Fibroblast of peridontal ligament (primary cell): Measurements from ENCODE around the gene RASAL3.

Source experiments
- DNase-seq: peaks from one replicate; pipeline ENCODE4 v3.0.0-alpha.2; 2010; ENCODE audit errors: extremely low read depth

Gene RASAL3

GRCh38 chr19:15436012-15436825, 28.1 kb downstream of the RASAL3 start:
- DNase-seq: no peak

GRCh38 chr19:15433519-15434069, 30.8 kb downstream of the RASAL3 start:
- DNase-seq: no peak

DNA sequence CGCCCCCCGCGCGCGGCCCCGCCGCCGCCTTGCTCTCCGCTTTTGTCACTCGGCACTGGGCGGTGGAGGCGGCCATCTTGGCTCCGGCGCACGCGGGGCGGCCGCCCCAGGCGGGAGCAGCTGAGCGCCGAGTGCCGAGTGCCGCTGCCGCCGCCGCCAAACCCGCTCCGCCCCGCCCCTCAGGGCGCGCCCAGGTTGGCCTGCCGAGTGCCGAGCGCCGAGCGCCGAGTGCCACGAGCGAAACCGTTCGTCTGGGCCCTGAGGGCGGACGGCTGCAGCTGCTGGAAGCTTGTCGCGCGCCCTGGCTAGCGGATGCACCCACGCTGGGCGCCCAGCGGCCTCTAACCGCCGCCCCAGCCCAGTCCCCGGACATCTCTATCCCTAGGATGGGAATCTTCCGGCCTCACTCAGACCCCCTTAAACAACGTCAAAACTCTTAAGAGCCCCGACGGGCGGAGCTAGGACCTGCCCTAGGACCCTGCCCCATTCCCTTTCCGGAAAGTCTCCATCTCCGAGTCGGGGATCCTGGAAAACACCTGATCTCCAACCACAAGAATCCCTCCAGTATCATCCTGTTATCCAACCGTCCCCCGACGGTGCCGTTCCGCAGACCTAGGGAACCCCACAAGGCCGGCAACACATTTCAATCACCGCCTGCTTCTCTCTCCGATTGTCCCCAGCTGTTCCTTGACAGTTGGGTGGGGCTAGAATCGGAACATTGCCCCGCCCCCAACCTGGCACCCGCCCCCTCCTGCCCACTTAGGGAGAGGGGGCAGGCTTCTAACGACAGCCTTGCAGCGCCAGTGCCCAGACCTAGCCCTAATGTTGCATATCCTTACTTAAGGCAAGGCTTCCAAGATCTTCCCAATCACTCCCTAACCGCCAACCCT, 31.5 kb downstream of the RASAL3 start:
- peak; percentile 78 for DNase-seq

DNA sequence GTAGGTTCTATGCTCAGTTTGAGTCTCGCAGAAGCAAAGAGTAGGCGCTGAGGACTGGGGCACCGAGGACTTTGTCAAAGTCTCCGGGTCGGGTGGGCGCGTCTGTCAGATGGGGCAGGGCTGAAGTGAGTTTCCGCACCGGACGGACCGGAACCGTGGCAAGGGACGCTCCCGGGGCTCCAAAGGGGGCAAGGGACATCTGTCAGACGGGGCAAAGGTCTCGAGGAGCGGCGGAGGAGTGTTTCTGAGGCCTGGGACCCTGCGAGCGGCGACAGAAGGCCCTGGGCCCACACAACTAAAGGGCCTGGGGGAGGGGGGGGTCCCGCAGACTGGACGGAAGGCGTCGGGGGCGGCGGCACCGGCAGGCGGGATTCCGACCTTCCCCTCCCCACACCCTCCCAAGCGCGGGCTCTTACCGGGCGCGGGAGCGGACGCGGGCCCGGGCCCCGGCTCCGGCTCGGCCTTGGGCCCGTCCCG, 32.3 kb downstream of the RASAL3 start:
- DNase-seq: no peak

DNA sequence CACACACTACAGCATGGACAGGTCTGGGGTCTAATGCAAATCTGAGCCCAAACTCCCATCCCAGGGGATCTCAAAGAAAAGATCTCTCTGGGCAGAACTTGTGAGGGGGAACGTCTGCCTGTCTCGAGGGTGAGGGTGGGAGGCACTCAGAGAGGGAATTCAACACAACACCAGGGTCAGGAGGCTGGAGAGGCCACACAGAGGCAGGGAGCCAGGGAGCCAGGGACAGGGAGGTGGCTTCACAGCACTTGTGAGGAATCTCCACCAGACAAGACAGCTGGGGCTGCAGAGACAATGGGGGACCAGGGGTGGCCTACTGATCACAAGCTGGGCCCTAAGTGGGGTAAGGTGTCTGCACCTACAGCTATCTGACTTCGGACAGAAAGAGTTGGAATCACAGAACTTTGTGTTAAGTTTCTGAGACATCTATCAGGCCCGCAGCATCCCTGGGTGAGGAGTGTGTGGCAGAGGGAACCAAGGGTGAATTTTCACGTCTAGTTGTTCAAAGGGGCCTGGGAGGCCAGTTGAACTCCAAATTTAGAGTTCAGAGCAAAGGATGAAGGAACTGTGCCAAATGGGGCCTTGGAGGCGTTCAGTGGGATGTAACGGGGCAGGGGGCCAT, 32.8 kb downstream of the RASAL3 start:
- DNase-seq: no peak

GRCh38 chr19:15430526-15431120, 33.7 kb downstream of the RASAL3 start:
- DNase-seq: no peak

DNA sequence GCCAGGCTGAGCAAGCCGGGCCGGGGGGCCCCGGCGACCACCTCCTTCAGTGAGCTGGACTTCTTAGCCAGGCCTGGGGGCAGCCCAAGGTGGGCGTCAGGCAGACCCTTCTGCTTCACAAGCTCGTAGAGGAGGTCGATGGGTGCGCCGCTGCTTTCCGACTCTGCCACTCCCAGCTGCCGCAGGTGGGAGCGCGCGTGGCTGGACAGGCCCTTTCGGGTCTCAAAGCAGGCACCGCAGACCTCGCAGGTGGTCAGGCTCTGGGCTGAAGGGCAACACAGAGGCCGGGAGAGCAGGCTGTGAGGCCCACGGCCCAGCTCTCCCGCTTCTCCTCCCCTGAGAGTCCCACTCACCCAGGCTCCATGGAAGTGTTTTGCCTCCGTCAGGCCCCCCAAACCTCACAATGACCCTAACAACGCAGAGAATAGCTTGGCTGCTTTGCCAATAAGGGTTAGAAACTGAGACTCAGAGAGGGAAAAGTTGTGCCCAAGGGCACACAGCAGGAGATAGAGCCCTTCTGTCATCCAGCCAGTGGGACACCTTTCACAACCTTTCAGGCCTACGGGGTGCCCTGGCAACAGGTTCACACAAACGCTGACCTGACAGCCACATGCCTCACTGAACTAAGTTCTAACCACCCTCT, 34.4 kb downstream of the RASAL3 start:
- DNase-seq: no peak

- DNase-seq: no peak
Observed at GRCh38 chr19:15428956-15429824, 35.2 kb downstream of the RASAL3 start.

DNA sequence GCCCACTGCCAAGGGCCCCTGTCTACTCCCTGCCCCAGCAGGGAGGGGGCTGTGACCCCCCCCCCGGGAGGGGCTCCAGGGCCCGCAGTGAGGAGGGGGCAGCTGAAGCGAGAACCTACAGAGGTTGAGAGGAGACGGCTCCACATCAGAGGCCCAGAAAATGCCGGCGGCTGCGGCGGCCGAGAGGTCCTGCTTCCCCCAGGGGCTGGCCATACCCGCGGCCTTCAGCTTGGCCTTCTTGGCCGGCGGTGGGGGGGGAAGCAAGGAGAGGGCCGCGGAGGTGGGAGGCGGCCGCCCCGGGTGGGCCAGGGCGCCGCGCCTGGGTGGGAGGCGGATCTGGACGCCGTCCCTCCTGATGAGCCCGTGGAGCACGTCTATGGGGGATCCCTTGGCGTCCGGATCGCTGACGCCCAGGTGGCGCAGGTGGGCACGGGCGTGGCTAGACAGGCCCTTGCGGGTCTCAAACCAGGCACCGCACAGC, 36.3 kb downstream of the RASAL3 start:
- no peak for DNase-seq

GRCh38 chr19:15427350-15427700, 37.0 kb downstream of the RASAL3 start:
- no peak for DNase-seq

- no peak for DNase-seq
Observed at GRCh38 chr19:15426485-15427349, 37.6 kb downstream of the RASAL3 start.

DNA sequence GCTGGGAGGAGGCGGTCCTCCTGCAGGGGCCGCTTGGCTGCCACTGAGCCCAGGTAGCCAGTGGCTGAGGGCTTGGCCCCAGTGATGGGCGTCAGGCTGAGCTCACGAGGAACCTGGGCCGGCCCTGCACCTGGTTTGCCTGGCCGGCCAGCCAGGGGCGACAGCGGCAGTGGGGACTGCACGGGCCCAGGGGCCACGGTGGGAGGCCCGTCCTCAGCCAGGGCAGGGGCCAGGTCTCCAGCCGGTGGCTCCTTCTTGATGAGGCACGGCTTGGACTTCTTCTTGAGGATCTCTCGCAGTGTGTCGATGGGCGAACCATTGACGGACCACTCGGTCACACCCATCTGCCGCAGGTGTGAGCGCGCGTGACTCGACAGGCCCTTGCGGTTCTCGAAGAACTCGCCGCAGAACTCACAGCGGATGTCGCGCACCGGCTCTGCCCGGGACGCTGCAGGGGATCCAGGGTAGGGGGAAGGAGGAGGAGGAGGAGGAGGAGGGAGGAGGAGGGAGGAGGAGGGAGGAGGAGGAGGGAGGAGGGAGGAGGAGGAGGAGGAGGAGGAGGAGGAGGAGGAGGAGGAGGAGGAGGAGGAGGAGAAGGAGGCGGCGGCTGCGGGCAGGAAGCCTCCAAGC, 38.9 kb downstream of the RASAL3 start:
- DNase-seq: no peak

DNA sequence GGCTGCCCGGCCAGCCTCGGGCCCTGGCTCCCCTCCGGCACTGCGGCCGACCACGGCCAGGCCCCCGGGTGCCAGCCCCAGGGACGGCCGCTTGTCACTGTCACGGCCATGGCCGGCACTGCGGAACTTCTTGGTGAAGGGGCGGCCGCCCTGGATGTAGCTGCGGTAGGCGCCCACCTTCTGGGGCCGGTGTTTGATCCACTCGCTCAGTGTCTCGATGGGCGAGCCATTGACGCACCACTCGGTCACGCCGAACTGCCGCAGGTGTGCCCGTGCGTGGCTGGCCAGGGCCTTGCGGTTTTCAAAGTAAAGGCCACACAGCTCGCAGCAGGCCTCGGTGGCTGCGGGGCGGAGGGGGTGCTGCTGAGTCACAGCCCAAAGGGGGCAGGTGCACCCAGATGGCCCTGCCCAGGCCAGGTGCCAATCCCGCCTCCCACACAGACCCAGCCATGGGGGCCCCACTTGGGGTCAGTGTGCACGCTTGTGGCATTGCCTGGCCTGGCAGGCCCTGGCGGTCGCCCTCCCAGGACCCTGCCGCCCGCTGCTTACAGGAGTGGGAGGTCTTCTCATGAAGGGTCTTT, 39.6 kb downstream of the RASAL3 start:
- DNase-seq: no peak

DNA sequence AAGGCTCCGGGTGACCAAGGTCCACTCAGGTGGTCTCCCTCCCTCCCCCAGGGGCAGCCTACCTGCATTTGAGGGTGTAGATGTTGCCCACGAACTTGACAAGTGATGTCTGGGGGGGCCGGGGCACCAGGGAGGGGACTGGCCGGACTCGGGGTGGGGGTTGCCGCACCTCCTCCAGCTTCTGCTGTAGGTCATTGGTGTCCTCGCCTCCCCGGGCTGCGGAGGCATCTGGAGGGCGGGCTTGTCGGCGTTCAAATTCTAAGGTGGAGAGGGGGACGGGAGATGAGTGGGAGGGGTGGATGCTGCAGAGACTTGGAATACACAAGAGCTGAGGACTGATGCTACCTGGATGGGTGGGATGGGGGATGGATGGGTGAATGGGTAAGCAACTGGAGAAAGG, 40.2 kb downstream of the RASAL3 start:
- no peak for DNase-seq

DNA sequence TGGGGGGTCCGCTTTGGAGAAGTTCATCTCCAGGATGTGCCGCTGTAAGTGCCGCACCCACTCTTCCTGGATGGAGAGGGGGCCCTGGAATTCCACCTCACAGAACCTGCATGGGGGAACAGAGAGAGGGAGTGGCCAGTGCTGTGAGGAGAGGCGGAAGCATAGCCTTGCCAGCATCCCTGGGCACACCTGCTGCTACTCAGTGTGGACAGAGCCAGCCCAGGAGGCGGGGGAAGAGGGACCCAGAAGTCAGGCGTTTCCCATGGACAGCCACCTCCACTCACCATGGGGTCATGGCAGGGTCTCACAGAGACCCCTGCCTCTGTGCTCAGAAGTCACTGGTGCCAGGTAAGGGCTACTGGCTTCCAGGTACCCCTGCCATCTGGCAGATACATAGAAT, 41.2 kb downstream of the RASAL3 start:
- no peak for DNase-seq

GRCh38 chr19:15422296-15423075, 41.9 kb downstream of the RASAL3 start:
- DNase-seq: no peak

- peak; percentile 21 for DNase-seq
Observed at GRCh38 chr19:15421721-15422260, 42.6 kb downstream of the RASAL3 start.
